Limb (tissue), 2 donors: Measurements from ENCODE around the gene POSTN.

Source experiments
- DNase-seq, 2 donors: peaks; one replicate each; pipeline ENCODE4 v3.0.0-alpha.2; 2016; ENCODE audit errors: extremely low spot score in 2 of 2

The POSTN gene

GRCh38 chr13:37598597-37598996, at the start of gene POSTN:
Gene POSTN, minus strand, starts transcription at chr13:37598768. Its CDS starts 42 bp downstream, at chr13:37598726.
- peak; percentile 49 to 80 for DNase-seq

GRCh38 chr13:37647031-37647650, 48.6 kb upstream of the POSTN start:
- DNase-seq = no peak

GRCh38 chr13:37646531-37646930, 48.0 kb upstream of the POSTN start:
- no peak for DNase-seq

- no peak for DNase-seq
Measured at GRCh38 chr13:37645181-37645740, 46.7 kb upstream of the POSTN start.

- DNase-seq = no peak
Measured at GRCh38 chr13:37641391-37641790, 42.8 kb upstream of the POSTN start.

- DNase-seq = peak in 1 of 2 donors; percentile 43
Measured at GRCh38 chr13:37640499-37640898, 41.9 kb upstream of the POSTN start.

GRCh38 chr13:37636701-37637100, 38.1 kb upstream of the POSTN start:
- no peak for DNase-seq

- no peak for DNase-seq
Measured at GRCh38 chr13:37632294-37632693, 33.7 kb upstream of the POSTN start.

GRCh38 chr13:37627428-37627827, 28.9 kb upstream of the POSTN start:
- DNase-seq = no peak

GRCh38 chr13:37621811-37622361, 23.3 kb upstream of the POSTN start:
- no peak for DNase-seq

- no peak for DNase-seq
Measured at GRCh38 chr13:37618554-37618953, 20.0 kb upstream of the POSTN start.

- no peak for DNase-seq
Measured at GRCh38 chr13:37617173-37617572, 18.6 kb upstream of the POSTN start.

GRCh38 chr13:37616131-37616530, 17.6 kb upstream of the POSTN start:
- DNase-seq = no peak

GRCh38 chr13:37615276-37615675, 16.7 kb upstream of the POSTN start:
- no peak for DNase-seq

- no peak for DNase-seq
Measured at GRCh38 chr13:37613638-37614037, 15.1 kb upstream of the POSTN start.

- no peak for DNase-seq
Measured at GRCh38 chr13:37613236-37613635, 14.7 kb upstream of the POSTN start.

- no peak for DNase-seq
Measured at GRCh38 chr13:37608750-37609339, 10.3 kb upstream of the POSTN start.

- peak in 1 of 2 donors; percentile 76 for DNase-seq
Measured at GRCh38 chr13:37602733-37603381, 4.3 kb upstream of the POSTN start.

- DNase-seq = no peak
Measured at GRCh38 chr13:37601648-37602440, 3.3 kb upstream of the POSTN start.

- DNase-seq = no peak
Measured at GRCh38 chr13:37599519-37599918, 951 bp upstream of the POSTN start.

GRCh38 chr13:37597477-37598025, 1.0 kb downstream of the POSTN start:
- no peak for DNase-seq
